Left ventricle myocardium inferior (tissue), 1 donor: ENCODE data around the gene C7orf25. TPM values are rescaled to one million over a fixed set of nuclear protein-coding genes. Genes with fewer than 3 reads are reported as not detected.

ENCODE experiments used
- DNase-seq: peaks from one replicate; pipeline ENCODE4 v3.0.0-alpha.2; 2020
- H3K27ac ChIP-seq: fragments of 200-600 bp; replicated peaks from 2 replicates; pipeline ENCODE4 v1.8.0; 2021
- H3K27me3 ChIP-seq: fragments of 200-600 bp; 2 replicates; pipeline ENCODE4 v1.8.0; 2021; ENCODE audit warnings: low read depth
- H3K36me3 ChIP-seq: fragments of 200-600 bp; 2 replicates; pipeline ENCODE4 v1.8.0; 2021
- H3K4me1 ChIP-seq: fragments of 200-600 bp; 2 replicates; pipeline ENCODE4 v1.8.0; 2021
- H3K4me3 ChIP-seq: fragments of 200-600 bp; 2 replicates; pipeline ENCODE4 v1.8.0; 2021; ENCODE audit warnings: mild to moderate bottlenecking, moderate library complexity
- H3K9me3 ChIP-seq: fragments of 200-600 bp; replicated peaks from 2 replicates; pipeline ENCODE4 v1.8.0; 2021
- CTCF ChIP-seq: fragments of 200-600 bp; IDR thresholded peaks from 2 replicates; pipeline ENCODE4 v1.8.0; 2021; ENCODE audit warnings: antibody characterized with exemption, mild to moderate bottlenecking, borderline replicate concordance
- intact Hi-C: fragments of 100-400 bp; cut with micrococcal nuclease; formaldehyde crosslinking; loops from one replicate; pipeline ENCODE4 v1.11.0; 2022
- total RNA-seq: library from RNA; stranded (reverse); fragmentation: NEBNext Ultra II Directional; extraction: Animal tissue kit (Norgen Biotek cat#: 25700); gene quantifications from one replicate; pipeline ENCODE4 v1.2.1, GENCODE V29; 2021
- donor health status: DM: no; HTN: yes; CAD: no; lungs with severe emphysema.

The C7orf25 gene
- total RNA-seq, 1 donor from 2014 or later = 4.9 TPM

GRCh38 chr7:42928754-42929153 lies 16.9 kb upstream of the C7orf25 start:
- H3K27me3 ChIP-seq = no peaks in the 10 kb centered on the region
- no peaks in the 10 kb centered on the region for H3K9me3 ChIP-seq
- H3K4me1 ChIP-seq = peaks cover 62% of the 10 kb centered on the region
- peaks cover 37% of the 10 kb centered on the region for H3K36me3 ChIP-seq
- no peak for DNase-seq
- no peak overlapping the region for H3K27ac ChIP-seq
- no peak for TF ChIP-seq CTCF
- H3K4me3 ChIP-seq = no peak overlapping the region
- intact Hi-C loops = no loop called here

GRCh38 chr7:42926204-42926603 lies 14.3 kb upstream of the C7orf25 start:
- intact Hi-C loops = no loop called here
- Histone ChIP-seq H3K36me3 (peaks cover 62% of the 10 kb centered on the region), H3K9me3 (no peaks in the 10 kb centered on the region), H3K27me3 (no peaks in the 10 kb centered on the region), H3K4me3 (no peak overlapping the region), H3K27ac (no peak overlapping the region), H3K4me1 (peaks cover 39% of the 10 kb centered on the region)
- TF ChIP-seq CTCF = no peak
- no peak for DNase-seq

- Histone ChIP-seq H3K9me3 (no peaks in the 10 kb centered on the region), H3K4me3 (no peak overlapping the region), H3K27ac (no peak overlapping the region), H3K27me3 (no peaks in the 10 kb centered on the region), H3K4me1 (peaks cover 33% of the 10 kb centered on the region), H3K36me3 (peaks cover 68% of the 10 kb centered on the region)
- TF ChIP-seq CTCF = no peak
- intact Hi-C loops = no loop called here
- DNase-seq = no peak
These were observed 13.8 kb upstream of the C7orf25 start for GRCh38 chr7:42925630-42926029.

GRCh38 chr7:42924223-42924838 lies 12.5 kb upstream of the C7orf25 start:
- H3K9me3 ChIP-seq = no peaks in the 10 kb centered on the region
- no peak overlapping the region for H3K27ac ChIP-seq
- TF ChIP-seq CTCF = no peak
- no peak overlapping the region for H3K4me3 ChIP-seq
- no peak for DNase-seq
- H3K36me3 ChIP-seq = peaks cover 81% of the 10 kb centered on the region
- H3K27me3 ChIP-seq = no peaks in the 10 kb centered on the region
- intact Hi-C loops = no loop called here
- H3K4me1 ChIP-seq = peaks cover 20% of the 10 kb centered on the region

GRCh38 chr7:42922017-42922753 lies 10.3 kb upstream of the C7orf25 start:
- peaks cover 100% of the 10 kb centered on the region for H3K36me3 ChIP-seq
- no peak overlapping the region for H3K27ac ChIP-seq
- H3K4me3 ChIP-seq = no peak overlapping the region
- H3K4me1 ChIP-seq = peaks cover 4% of the 10 kb centered on the region
- TF ChIP-seq CTCF = no peak
- DNase-seq = no peak
- intact Hi-C loops = no loop called here
- no peaks in the 10 kb centered on the region for H3K27me3 ChIP-seq
- no peaks in the 10 kb centered on the region for H3K9me3 ChIP-seq
